Neural crest cell (in vitro differentiated cells): ENCODE data around the gene FAM47C. TPM values are rescaled to one million over a fixed set of nuclear protein-coding genes. Genes with fewer than 3 reads are reported as not detected.
A peak's percentile ranks its signal among the peaks of the same experiment; 100 is the strongest.
"Not testable (repeated sequence)": the region's sequence is repeated elsewhere in the genome, so short reads cannot be mapped to it uniquely, and the experiment has no call there.

Experiments
- DNase-seq: peaks from one replicate; pipeline ENCODE4 v3.0.0; 2021; ENCODE audit warnings: low read depth, mixed read lengths, low spot score
- H3K27ac Mint-ChIP-seq: one replicate; pipeline ENCODE4 v1.8.0; 2021; ENCODE audit warnings: mild to moderate bottlenecking, mixed read lengths; ENCODE audit not compliant: unreplicated experiment
- H3K27me3 Mint-ChIP-seq: 2 replicates; pipeline ENCODE4 v1.8.0; 2021; ENCODE audit warnings: low read depth, mild to moderate bottlenecking, mixed read lengths
- H3K36me3 Mint-ChIP-seq: 2 replicates; pipeline ENCODE4 v1.8.0; 2021; ENCODE audit warnings: low read depth, mild to moderate bottlenecking, mixed read lengths
- H3K4me1 Mint-ChIP-seq: 2 replicates; pipeline ENCODE4 v1.8.0; 2021; ENCODE audit warnings: mixed read lengths
- H3K4me3 Mint-ChIP-seq: one replicate; pipeline ENCODE4 v1.8.0; 2021; ENCODE audit warnings: mild to moderate bottlenecking, mixed read lengths
- H3K9me3 Mint-ChIP-seq: 2 replicates; pipeline ENCODE4 v1.8.0; 2021; ENCODE audit warnings: mixed read lengths
- total RNA-seq: library from RNA; stranded (reverse); gene quantifications from 2 replicates; pipeline ENCODE4 v1.2.1, GENCODE V29; 2021
- TF ChIP-seq, protein P1 (sequence below): fragments of 200-600 bp; sonication (generic); conservative IDR thresholded peaks from 2 replicates; pipeline ENCODE4 v1.5.0; 2021; ENCODE audit warnings: antibody characterized with exemption, mild to moderate bottlenecking

The FAM47C gene
- total RNA-seq, 1 donor from 2014 or later: not detected

GRCh38 chrX:37010496-37010895 is 2.3 kb downstream of the FAM47C start:
- TF ChIP-seq, protein P1, sequence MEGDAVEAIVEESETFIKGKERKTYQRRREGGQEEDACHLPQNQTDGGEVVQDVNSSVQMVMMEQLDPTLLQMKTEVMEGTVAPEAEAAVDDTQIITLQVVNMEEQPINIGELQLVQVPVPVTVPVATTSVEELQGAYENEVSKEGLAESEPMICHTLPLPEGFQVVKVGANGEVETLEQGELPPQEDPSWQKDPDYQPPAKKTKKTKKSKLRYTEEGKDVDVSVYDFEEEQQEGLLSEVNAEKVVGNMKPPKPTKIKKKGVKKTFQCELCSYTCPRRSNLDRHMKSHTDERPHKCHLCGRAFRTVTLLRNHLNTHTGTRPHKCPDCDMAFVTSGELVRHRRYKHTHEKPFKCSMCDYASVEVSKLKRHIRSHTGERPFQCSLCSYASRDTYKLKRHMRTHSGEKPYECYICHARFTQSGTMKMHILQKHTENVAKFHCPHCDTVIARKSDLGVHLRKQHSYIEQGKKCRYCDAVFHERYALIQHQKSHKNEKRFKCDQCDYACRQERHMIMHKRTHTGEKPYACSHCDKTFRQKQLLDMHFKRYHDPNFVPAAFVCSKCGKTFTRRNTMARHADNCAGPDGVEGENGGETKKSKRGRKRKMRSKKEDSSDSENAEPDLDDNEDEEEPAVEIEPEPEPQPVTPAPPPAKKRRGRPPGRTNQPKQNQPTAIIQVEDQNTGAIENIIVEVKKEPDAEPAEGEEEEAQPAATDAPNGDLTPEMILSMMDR: no peak
- peaks cover 9% of the 10 kb centered on the region for H3K9me3 Mint-ChIP-seq
- no peak for DNase-seq
- H3K27ac Mint-ChIP-seq: no peak overlapping the region
- H3K27me3 Mint-ChIP-seq: no peaks in the 10 kb centered on the region
- no peaks in the 10 kb centered on the region for H3K4me1 Mint-ChIP-seq
- H3K4me3 Mint-ChIP-seq: no peak overlapping the region
- H3K36me3 Mint-ChIP-seq: peaks cover 3% of the 10 kb centered on the region

DNA sequence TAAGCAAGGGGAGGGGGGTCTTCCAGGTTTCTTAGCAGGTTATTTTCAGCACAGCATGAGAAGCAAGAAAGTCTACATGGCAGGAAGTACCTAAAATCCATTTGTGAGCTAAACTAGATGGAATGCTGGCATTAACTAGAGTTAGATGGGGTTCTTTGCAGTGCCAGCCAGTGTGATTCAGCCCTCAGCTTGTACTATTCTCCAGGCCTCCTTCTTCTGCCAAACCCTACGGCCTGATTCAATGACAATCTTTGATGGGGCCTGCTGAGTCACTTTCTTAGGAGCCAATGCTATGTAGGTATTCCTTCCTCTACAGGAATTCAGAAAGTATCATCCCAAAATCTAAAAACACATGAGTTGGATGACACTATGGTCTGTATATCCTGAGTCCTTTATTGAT is 26.1 kb downstream of the FAM47C start:
- H3K27me3 Mint-ChIP-seq, H3K4me1 Mint-ChIP-seq, H3K27ac Mint-ChIP-seq, H3K36me3 Mint-ChIP-seq, H3K4me3 Mint-ChIP-seq, DNase-seq, H3K9me3 Mint-ChIP-seq: not testable (repeated sequence)

GRCh38 chrX:37036674-37037220 is 28.6 kb downstream of the FAM47C start:
- H3K9me3 Mint-ChIP-seq, DNase-seq, H3K4me3 Mint-ChIP-seq, H3K27ac Mint-ChIP-seq, H3K4me1 Mint-ChIP-seq, H3K36me3 Mint-ChIP-seq, H3K27me3 Mint-ChIP-seq: not testable (repeated sequence)

DNA sequence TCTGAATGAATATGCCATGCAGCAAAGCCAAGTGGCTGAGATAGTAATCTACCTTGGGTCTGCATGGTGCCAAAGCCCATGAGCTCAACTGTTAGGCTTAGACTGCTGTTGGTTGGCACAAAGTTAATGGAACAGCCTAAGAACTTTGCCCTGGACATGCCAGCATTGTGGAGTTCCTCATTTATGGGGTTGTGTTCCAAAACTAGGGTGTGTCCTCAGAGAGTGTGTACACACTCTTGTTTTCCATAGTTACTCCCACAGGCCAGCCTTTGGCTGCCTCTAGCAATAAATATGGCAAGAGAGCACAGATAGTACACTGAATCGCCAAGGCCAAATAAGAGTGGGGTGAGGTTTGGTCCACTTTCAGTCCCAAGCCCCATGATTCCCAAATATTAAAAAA is 30.6 kb downstream of the FAM47C start:
- H3K27ac Mint-ChIP-seq, H3K4me3 Mint-ChIP-seq, H3K36me3 Mint-ChIP-seq, H3K4me1 Mint-ChIP-seq, H3K9me3 Mint-ChIP-seq, H3K27me3 Mint-ChIP-seq, DNase-seq: not testable (repeated sequence)

DNA sequence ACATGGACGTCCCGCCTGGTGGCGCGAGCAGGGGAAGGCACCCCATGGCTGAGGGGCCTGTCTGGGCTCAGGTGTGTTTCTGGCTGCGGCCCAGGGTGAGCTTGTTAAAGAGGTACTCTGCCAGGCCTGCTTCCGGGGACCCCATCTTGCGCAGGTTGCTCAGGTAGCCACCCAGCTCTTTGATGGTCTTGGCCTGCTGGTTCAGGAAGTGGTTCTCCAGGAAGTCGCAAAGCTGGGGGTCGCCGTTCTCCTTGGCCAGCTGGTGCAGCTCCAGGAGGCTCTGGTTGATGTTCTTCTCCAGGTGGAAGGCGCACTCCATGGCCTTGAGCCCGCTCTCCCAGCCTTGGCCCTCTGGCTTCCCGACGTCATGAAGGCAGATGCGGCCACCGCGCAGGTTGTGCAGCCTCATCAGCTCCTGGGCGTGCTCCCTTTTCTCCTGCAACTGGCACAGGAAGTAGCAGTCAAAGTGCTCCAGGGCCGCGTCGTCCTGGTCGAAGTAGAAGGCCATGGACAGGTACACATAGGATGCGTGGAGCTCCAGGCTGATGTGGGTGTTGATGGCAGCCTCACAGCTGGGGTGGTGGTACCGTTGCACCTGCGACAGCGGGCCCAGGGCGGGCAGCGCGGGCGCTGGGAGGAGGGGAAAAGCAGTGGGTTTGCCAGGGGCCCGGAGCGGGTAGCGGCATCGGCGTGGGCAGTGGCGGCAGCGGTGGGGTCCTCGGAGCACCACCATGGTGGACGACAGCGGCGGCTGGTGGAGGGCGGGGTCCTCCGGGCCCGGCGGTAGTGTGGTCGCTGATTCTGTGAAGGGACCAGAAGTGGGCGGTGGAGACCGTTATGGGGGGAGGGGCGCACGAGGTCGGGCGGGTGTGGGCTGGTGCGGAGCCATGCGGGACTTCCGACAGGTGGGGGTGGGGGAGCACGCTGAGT is 35.1 kb downstream of the FAM47C start:
- not testable (repeated sequence) for H3K4me3 Mint-ChIP-seq, H3K36me3 Mint-ChIP-seq, DNase-seq

GRCh38 chrX:37047776-37048175 is 39.6 kb downstream of the FAM47C start:
- Mint-ChIP-seq H3K4me1 (no peaks in the 10 kb centered on the region), H3K4me3 (no peak overlapping the region), H3K9me3 (peaks cover 14% of the 10 kb centered on the region), H3K36me3 (peaks cover 2% of the 10 kb centered on the region), H3K27me3 (no peaks in the 10 kb centered on the region), H3K27ac (no peak overlapping the region)
- TF ChIP-seq, protein P1: no peak
- no peak for DNase-seq

More for the DNA sequence above, 35.1 kb downstream of the FAM47C start:
- H3K4me1 Mint-ChIP-seq, H3K27ac Mint-ChIP-seq, H3K27me3 Mint-ChIP-seq: not testable (repeated sequence)
- peaks cover 11% of the 10 kb centered on the region for H3K9me3 Mint-ChIP-seq

DNA sequence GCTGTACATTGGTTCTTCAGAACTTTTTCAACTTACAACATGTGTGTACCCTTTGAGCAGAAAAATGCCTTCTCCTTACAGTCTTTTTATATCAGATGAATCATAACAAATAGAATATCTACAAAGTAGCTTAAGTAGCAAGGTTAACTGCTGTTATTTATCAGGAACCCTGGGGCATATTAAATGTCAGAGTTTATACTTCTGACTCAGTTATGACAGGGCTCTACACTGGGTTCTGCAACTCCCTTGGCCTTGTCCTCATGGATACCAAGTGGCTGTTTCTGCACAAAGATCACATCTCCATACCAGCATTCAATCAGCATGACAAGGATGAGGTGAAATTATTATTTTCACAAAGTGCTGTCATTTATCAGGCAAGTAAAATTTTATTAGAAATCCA is 49.4 kb downstream of the FAM47C start:
- H3K4me1 Mint-ChIP-seq, H3K4me3 Mint-ChIP-seq, H3K36me3 Mint-ChIP-seq, H3K27me3 Mint-ChIP-seq, H3K27ac Mint-ChIP-seq, H3K9me3 Mint-ChIP-seq, DNase-seq: not testable (repeated sequence)

- Mint-ChIP-seq H3K4me1 (no peaks in the 10 kb centered on the region), H3K9me3 (peaks cover 8% of the 10 kb centered on the region), H3K36me3 (no peaks in the 10 kb centered on the region), H3K4me3 (no peak overlapping the region), H3K27me3 (peaks cover 8% of the 10 kb centered on the region), H3K27ac (no peak overlapping the region)
- TF ChIP-seq, protein P1: peak; percentile 68
- DNase-seq: peak; percentile 15
These were observed 52.8 kb downstream of the FAM47C start for GRCh38 chrX:37060999-37061398.
